NCI-H446 treated with DMSO at 0.1 percent for 48 hours (cell line): ENCODE data around the gene UPF3B.
"Not testable (repeated sequence)": the region's sequence is repeated elsewhere in the genome, so short reads cannot be mapped to it uniquely, and the experiment has no call there.

Experiments
- DNase-seq: peaks from one replicate; lab custom pipeline; 2025; lab: John Stamatoyannopoulos, UW

The UPF3B gene

GRCh38 chrX:119824221-119824620 is 28.5 kb downstream of the UPF3B start:
- DNase-seq, result not testable (repeated sequence)

GRCh38 chrX:119821703-119822102 is 31.1 kb downstream of the UPF3B start:
- not testable (repeated sequence) for DNase-seq

DNA sequence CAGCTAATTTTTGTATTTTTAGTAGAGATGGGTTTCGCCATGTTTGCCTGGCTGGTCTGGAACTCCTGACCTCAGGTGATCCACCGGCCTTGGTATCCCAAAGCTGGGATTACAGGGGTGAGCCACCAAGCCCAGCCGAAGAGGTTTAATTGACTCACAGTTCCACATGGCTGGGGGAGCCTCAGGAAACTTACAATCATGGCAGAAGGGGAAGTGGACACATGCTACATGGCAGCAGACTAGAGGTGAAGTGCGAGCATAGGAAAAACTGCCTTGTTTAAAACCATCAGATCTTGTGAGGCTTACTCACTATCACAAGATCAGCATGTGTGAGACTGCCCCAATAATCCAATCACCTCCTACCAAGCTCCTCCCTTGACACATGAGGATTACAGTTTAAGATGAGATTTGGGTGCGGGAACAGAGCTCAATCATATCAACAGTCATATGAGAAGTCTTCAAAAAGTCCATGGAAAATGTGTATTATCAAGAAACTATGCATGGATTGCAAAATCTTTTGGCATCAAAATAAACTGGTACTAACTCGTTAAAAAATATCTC is 35.6 kb downstream of the UPF3B start:
- DNase-seq, result no peak

DNA sequence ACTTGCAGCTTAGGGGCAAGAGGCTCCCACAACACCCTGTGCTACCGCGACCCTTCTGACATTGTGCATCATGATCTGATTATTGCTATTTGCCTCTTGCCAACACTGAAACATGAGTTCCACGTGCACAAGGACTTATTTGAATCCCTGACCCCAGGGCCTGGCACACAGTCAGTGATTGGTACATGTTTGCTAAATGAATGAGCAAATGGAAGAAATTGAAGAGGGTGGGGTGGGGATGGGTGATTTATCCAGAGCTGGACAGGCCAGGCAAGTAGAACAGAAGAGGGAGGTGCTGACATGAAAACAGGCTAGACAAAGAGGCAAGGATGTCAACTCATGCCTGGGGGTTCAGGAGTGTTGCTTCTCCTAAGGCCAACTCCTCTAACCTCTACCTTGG is 36.5 kb downstream of the UPF3B start:
- no peak for DNase-seq

- no peak for DNase-seq
Observed at GRCh38 chrX:119809185-119809666, 43.5 kb downstream of the UPF3B start.

DNA sequence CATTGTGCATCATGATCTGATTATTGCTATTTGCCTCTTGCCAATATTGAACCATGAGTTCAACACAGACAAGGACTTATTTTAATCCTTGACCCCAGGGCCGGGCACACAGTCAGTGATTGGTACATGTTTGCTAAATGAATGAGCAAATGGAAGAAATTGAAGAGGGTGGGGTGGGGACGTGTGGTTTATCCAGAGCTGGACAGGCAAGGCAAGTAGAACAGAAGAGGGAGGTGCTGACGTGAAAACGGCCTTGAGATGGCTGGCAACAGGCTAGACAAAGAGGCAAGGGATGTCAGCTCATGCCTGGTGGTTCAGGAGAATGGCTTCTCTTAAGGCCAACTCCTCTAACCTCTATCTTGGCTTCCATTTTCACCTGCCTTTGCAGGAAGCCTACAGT is 44.3 kb downstream of the UPF3B start:
- not testable (repeated sequence) for DNase-seq

DNA sequence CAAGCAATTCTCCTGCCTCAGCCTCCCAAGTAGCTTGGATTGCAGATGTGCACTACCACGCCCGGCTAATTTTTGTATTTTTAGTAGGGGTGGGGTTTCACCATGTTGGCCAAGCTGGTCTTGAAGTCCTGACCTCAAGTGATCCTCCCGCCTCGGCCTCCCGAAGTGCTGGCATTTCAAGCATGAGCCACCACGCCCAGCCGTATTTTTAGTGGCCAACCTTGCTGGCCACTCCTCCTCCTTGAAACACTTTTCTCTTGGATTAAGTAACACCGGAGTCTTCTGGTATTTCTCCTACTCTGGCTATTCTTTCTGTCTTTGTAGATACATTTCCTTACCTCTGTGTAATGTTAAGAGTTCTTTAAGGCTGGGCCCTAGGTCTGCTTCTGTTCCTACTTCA is 50.2 kb downstream of the UPF3B start:
- no peak for DNase-seq

DNA sequence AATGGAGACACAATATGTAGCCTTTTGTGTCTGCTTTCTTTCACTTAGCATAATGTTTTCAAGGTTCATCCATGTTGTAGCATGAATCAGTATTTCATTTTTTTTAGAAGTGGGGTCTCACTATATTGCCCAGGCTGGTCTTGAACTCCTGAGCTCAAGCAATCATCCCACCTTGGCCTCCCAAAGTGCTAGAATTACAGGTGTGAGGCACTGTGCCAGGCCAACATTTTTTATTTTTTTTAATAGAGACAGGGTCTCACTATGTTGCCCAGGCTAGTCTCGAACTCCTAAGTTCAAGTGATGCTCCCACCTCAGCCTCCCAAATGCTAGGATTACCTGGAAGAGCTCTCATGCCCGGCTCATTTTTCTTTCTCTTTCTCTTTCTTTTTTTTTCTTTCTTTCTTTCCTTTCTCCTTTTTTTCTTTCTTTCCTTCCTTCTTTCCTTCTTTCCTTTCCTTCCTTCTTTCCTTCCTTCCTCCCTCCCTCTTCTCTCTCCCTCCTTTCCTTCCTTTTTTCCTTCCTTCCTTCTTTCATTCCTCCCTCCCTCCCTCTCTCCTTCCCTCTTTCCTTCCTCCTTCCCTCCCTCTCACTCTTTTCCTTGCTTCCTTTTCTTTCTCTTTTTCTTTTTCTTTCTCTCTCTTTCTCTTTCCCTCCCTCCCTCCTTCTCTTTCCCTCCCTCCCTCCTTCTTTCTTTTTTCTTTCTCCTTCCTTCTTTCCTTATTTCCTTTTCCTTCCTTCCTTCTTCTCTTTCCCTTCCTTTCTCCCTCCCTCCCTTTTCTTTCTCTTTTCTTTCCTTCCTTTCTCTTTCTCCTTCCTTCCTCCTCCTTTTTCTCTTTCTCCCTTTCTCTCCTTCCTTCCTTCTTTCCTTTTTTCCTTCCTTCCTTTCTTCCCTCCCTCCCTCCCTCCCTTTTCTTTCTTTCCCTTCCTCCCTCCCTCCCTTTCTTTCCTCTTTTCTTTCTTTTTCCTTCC is 51.2 kb downstream of the UPF3B start:
- no peak for DNase-seq

- DNase-seq, result peak; percentile 86
Observed at GRCh38 chrX:119791437-119792231, 61.1 kb downstream of the UPF3B start, which contains the start of gene RPL39. Gene RPL39 (minus strand): TSS chrX:119791630. CDS start chrX:119791576, 54 bp downstream.

DNA sequence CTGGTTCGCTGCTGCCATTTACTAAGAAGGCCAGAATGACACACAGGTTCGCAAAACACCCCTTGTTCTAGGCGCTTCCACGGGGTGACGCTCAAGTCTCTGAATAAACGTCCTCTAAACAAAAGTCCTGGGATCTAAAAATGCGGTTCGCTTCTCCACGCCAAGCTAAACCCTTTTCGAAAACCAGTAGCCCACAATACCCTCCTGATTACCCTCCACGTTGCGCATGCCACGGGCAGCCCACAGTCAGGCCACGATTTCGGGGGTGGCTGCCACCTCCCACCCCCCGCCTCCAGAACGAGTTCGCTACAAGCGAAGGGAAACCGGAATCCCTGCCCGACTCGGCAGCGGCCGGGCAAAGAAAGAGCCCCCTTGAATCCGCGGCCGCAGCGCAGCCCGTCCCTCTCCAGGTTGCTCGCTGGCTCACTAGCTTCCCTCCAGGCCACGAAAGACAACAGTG is 61.8 kb downstream of the UPF3B start:
- DNase-seq, result no peak

DNA sequence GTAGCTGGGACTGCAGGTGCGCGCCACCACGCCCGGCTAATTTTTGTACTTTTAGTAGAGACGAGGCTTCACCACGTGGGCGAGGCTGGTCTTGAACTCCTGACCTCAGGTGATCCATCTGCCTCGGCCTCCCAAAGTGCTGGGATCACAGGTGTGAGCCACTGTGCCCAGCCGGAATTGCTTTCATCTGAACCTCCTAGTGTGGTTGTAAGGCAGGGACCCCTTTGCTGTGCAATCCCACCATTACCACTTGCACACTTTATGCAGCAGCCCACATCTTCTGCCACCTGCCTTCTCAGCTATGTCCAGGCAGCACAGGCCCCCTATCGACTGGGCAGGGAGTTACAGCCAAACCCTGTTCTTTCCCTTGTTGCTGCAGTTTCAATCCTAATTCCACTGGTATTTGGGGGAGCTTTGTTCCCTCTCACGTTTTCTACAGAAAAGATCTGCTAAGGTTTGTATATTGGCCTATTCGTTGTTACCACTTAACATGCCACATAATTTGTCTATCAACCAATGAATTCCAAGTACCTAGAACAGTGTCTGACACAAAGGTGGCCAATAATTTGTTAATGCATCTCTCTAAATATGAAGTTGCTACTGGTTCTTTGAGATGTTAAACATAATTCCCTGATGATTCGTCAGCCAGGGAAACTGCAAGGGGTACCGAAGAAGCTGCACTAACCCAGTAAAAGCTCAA is 67.9 kb downstream of the UPF3B start:
- no peak for DNase-seq
